Hematopoietic multipotent progenitor cell (in vitro differentiated cells): ENCODE results near the gene HSD17B14. TPM values are rescaled to one million over a fixed set of nuclear protein-coding genes. Genes with fewer than 3 reads are reported as not detected.
"Not testable (repeated sequence)": the region's sequence is repeated elsewhere in the genome, so short reads cannot be mapped to it uniquely, and the experiment has no call there.

Source experiments
- DNase-seq, 3 donors: peaks; one replicate each; pipeline ENCODE4 v3.0.0-alpha.2; 2011 to 2015; ENCODE audit warnings: low read depth in 2 of 3, low spot score in 2 of 3
- total RNA-seq: library from RNA; depleted of rRNA; stranded (reverse); fragments of >200 nt; gene quantifications from one replicate; pipeline ENCODE4 v1.2.3, GENCODE V29; 2012

HSD17B14 gene
- 2.4 TPM for total RNA-seq

- no peak for DNase-seq
Observed at GRCh38 chr19:48836089-48837017, at the start of gene HSD17B14. HSD17B14 (minus strand) TSS chr19:48836491; CDS start chr19:48836411, 80 bp downstream.

DNA sequence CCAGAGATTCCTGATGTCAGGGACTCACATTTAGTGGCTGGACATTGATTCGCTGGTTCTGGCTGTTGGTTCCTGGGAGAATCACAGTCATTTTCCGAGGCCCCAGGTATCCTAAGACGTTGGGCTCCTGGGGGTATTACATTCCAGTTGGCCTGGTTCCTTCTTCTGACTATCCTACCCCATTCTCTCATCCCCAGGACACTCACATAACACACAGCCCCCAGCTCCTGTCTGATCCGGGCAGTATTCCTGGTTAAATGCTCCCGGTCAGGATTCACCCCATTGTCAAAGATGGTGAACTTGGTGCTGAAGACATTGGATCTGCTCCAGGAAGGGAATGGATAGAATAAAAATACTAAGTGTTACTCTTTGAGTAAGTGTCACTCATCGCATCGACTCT is 47.4 kb upstream of the HSD17B14 start:
- no peak for DNase-seq

DNA sequence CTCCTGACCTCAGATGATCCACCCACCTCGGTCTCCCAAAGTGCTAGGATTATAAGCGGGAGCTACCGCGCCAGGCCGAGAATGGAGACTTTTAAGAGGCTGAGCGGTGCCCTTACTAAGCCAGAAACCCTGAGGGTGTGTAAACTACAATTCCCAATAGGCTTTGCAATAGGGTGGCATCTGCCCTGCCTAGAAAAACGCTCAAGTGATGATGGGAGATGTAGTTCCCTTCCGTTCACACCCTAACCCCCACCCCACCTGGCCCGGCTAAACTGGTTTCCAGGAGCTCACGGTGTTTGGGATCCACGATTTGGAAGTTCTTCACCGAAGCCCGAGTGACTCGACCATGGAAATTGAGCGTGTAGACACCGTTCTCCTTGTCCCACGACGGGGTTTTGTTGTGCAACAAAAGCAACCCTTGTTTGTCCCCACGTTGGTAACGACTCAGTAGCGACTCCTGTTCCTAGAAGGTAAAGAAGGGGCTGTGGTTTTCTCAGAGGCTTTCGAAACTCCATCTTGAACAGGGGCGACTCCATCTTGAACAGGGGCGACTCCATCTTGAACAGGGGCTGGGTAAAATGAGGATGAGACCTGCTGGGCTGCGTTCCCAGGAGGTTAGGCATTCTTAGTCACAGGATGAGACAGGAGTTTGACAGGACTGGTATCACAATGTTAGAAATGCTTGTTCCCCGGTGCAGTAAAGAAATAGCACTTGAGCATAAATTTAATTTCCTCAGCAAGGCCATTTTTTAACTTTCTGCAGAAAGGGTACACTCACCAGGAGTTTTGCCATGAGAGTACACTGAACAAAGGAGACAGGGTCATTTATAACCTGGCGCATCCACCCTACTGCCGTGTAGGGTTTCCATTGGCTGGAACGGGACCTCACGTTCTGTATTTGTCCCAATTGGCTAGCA is 45.7 kb upstream of the HSD17B14 start:
- DNase-seq, result peak in 1 of 3 donors; percentile 49

GRCh38 chr19:48879696-48880095 is 43.4 kb upstream of the HSD17B14 start:
- not testable (repeated sequence) for DNase-seq

DNA sequence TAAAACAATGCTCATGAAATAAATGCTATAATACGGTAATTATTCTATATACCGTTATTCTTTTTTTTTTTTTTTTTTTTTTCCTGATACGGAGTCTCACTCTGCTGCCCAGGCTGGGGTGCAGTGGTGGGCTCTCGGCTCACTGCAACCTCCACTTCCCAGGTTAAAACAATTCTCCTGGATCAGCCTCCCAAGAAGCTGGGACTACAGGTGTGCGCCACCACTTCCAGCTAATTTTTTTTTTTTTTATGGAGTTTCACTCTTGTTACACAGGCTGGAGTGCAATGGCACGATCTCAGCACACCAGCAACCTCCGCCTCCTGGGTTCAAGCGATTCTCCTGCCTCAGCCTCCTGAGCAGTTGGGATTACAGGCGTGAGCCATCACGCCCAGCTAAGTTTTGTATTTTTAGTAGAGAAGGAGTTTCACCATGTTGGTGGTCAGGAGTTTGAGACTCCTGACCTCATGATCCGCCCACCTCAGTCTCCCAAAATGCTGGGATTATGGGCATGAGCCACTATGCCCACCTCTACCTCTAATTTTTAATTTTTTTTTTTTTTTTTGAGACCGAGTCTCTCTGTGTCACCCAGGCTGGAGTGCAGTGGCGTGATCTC is 42.8 kb upstream of the HSD17B14 start:
- no peak for DNase-seq

DNA sequence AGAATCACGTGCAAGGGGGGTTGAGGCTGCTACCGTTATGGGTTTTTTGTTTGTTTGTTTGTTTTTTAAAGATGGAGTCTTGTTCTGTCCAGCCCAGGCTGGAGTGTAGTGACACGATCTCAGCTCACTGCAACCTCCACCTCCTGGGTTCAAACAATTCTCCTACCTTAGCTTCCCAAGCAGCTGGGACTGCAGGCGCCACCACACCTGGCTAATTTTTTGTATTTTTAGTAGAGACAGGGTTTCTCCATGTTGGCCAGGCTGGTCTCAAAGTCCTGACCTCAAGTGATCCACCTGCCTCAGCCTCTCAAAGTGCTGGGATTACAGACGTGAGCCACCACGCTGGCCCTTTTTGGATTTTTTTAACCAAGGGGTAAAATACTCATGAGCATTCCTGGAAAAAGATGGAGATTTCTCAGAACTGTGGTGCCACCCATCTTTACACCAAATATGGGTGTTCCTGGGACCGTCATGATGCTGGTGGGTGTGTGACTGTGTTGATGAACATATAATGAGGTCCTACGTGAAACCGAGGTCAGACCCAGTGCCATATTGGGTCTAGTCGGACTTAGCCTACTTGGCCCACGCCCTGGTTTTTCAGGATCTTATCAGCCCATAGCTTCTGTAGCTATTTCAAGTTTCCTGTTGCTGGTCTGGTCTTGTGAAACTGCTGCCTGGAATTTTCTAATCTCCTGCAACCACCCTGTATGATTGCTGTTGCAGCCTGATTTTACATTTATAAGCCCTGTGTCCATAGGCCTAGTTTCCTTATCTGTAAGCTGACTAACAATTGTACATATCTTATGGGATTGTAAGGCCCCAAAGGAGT is 42.1 kb upstream of the HSD17B14 start:
- peak in 2 of 3 donors; percentile 44 to 66 for DNase-seq

GRCh38 chr19:48877855-48878195 is 41.5 kb upstream of the HSD17B14 start:
- DNase-seq, result no peak

DNA sequence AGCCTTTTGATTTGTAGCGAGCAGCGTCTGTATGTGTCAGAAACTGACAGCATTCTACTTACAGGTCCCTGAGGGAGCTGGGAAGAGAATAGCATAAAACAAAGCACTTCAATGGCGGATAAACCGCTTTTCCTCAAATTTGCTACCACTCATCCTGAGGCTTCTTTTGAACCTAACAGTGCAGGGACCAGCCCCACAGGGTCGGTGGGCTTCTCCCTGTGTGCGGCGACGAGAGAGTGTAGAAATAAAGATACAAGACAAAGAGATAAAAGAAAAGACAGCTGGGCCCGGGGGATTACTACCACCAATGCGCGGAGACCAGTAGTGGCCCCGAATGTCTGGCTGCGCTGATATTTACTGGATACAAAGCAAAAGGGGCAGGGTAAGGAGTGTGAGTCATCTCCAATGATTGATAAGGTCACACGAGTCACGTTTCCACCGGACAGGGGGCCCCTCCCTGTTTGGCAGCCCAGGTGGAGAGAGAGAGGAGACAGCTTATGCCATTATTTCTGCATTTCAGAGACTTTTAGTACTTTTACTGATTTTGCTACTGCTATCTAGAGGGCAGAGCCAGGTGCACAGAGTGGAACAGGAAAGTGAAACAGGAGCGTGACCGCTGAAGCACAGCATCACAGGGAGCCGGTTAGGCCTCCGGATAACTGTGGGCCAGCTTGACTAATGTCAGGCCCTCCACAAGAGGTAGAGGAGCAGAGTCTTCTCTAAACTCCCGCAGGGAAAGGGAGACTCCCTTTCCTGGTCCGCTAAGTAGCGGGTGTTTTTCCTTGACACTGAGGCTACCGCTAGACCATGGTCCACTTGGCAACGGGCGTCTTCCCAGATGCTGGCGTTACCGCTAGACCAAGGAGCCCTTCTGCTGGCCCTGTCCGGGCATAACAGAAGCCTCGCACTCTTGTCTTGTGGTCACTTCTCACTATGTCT is 40.0 kb upstream of the HSD17B14 start:
- peak in 1 of 3 donors; percentile 46 for DNase-seq

GRCh38 chr19:48874303-48875135 is 38.2 kb upstream of the HSD17B14 start:
- DNase-seq, result no peak

GRCh38 chr19:48873476-48874302 is 37.4 kb upstream of the HSD17B14 start:
- peak in 1 of 3 donors; percentile 35 for DNase-seq

DNA sequence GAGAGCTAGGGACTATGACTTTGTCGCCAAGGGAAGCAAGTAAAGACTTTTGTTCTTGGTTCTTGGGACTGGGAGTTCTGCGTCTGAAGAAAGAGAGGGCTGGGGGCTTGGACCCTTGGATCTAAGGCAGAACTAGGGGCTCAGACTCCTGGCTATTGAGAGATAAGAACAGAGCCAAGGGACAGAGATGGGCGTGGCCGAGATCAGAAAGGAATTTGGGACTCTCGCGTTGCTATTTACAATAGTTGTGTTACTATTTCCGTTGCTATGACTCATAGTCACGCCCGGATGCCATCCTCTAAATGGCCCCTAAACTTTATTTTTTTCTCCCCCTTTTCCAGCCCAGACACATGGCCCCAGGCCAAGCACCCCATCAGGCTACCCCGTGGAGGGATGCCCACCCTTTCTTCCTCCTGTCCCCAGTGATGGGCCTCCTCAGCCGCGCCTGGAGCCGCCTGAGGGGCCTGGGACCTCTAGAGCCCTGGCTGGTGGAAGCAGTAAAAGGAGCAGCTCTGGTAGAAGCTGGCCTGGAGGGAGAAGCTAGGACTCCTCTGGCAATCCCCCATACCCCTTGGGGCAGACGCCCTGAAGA is 36.7 kb upstream of the HSD17B14 start:
- DNase-seq, result peak in 2 of 3 donors; percentile 91 to 92

- peak; percentile 98 for DNase-seq
Observed at GRCh38 chr19:48872182-48872883, 36.0 kb upstream of the HSD17B14 start, which contains the start of gene PPP1R15A. PPP1R15A (plus strand) TSS chr19:48872421; CDS start chr19:48873234, 813 bp downstream.

DNA sequence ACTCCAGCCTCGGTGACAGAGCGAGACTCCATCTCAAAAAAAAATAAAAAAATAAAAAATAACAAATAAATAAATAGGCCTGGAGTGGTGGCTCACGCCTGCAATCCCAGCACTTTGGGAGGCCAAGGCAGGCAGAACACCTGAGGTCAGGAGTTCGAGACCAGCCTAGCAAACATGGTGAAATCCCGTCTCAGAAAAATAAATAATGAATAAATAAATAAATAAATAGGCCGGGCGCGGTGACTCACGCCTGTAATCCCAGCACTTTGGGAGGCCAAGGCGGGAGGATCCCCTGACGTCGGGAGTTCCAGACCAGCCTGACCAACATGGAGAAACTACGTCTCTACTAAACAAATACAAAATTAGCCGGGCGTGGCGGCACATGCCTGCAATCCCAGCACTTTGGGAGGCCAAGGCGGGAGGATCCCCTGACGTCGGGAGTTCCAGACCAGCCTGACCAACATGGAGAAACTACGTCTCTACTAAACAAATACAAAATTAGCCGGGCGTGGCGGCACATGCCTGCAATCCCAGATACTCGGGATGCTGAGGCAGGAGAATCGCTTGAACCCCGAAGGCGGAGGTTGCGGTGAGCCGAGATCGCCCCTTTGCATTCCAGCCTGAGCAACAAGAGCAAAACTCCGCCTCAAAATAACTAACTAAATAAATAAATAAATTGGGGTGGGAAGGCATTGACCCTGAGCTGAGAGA is 35.3 kb upstream of the HSD17B14 start:
- DNase-seq, result not testable (repeated sequence)

- DNase-seq, result no peak
Observed at GRCh38 chr19:48870048-48870447, 33.8 kb upstream of the HSD17B14 start.

DNA sequence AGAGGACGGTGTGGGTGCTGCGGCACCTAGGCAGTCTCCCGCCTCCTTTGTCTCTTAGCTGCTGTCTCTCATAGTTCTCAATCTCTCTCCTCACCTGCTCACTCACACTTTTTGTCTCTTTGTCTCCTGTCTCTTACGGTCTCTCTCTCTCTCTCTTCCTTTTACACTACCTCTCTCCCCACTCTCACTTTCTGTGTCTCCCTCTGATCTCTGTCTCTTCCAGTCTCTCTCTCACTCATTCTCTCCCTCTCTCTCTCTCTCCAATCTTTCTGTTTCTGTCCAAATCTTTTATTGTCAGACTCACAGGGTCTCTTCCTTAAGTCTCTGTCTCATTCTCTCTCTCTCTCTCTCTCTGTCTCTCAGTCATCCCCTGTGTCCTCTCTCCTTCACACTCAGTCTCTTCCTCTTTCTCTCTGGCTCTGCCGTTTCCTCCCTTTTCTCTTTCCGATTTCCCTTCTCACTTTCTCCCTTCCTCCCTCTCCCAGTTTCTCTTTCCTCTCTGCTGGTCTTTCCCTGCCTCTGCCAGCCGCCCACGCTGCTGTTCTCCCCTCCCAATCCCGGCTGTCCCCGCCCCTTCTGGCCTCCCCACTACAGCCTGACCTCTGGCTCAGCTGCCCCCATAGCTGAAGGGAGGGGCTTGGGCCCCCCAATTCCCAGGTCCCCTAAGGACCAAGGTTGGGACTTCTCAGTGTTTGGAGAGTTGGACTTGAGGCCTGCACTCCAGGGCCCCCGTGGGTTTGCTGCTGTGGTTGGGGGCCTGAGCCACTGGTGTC is 32.0 kb upstream of the HSD17B14 start, which contains the start of gene PLEKHA4:
Gene PLEKHA4 (minus strand): TSS at position 504 of the 773 bp plus-strand sequence. CDS start 997 bp downstream, outside the sequence.
- no peak for DNase-seq
